ENCODE results near the gene RIMBP3B.
"Not testable (repeated sequence)": the region's sequence is repeated elsewhere in the genome, so short reads cannot be mapped to it uniquely, and the experiment has no call there.

RIMBP3B gene

GRCh38 chr22:21383701-21384467 is at the start of gene RIMBP3B:
Gene RIMBP3B, plus strand, starts transcription at chr22:21383751. Its CDS starts 108 bp downstream, at chr22:21383859.
- not testable (repeated sequence) for DNase-seq

GRCh38 chr22:21357527-21357926 is 26.0 kb upstream of the RIMBP3B start:
- not testable (repeated sequence) for DNase-seq

GRCh38 chr22:21360525-21360924 is 23.0 kb upstream of the RIMBP3B start:
- not testable (repeated sequence) for DNase-seq

- DNase-seq, result not testable (repeated sequence)
Observed at GRCh38 chr22:21362473-21362872, 21.1 kb upstream of the RIMBP3B start.

GRCh38 chr22:21363061-21363460 is 20.5 kb upstream of the RIMBP3B start:
- DNase-seq, result not testable (repeated sequence)

GRCh38 chr22:21363803-21364202 is 19.7 kb upstream of the RIMBP3B start:
- DNase-seq, result not testable (repeated sequence)

GRCh38 chr22:21364362-21364761 is 19.2 kb upstream of the RIMBP3B start:
- not testable (repeated sequence) for DNase-seq

- DNase-seq, result not testable (repeated sequence)
Observed at GRCh38 chr22:21365337-21365736, 18.2 kb upstream of the RIMBP3B start.

- not testable (repeated sequence) for DNase-seq
Observed at GRCh38 chr22:21368603-21369310, 14.8 kb upstream of the RIMBP3B start.

GRCh38 chr22:21375880-21376279 is 7.7 kb upstream of the RIMBP3B start:
- not testable (repeated sequence) for DNase-seq

GRCh38 chr22:21384468-21385357 is 1.2 kb downstream of the RIMBP3B start:
- not testable (repeated sequence) for DNase-seq

GRCh38 chr22:21389480-21389879 is 5.9 kb downstream of the RIMBP3B start:
- DNase-seq, result not testable (repeated sequence)

GRCh38 chr22:21390013-21390412 is 6.5 kb downstream of the RIMBP3B start:
- DNase-seq, result not testable (repeated sequence)

- DNase-seq, result not testable (repeated sequence)
Observed at GRCh38 chr22:21394613-21395012, 11.1 kb downstream of the RIMBP3B start.

- DNase-seq, result not testable (repeated sequence)
Observed at GRCh38 chr22:21401197-21401969, 17.8 kb downstream of the RIMBP3B start.

GRCh38 chr22:21402763-21403314 is 19.3 kb downstream of the RIMBP3B start:
- not testable (repeated sequence) for DNase-seq

GRCh38 chr22:21407139-21407538 is 23.6 kb downstream of the RIMBP3B start:
- DNase-seq, result not testable (repeated sequence)

- DNase-seq, result not testable (repeated sequence)
Observed at GRCh38 chr22:21407792-21408191, 24.2 kb downstream of the RIMBP3B start.

GRCh38 chr22:21416375-21416774 is 32.8 kb downstream of the RIMBP3B start:
- DNase-seq, result not testable (repeated sequence)

- not testable (repeated sequence) for DNase-seq
Observed at GRCh38 chr22:21417227-21417746, 33.7 kb downstream of the RIMBP3B start, which contains the start of gene HIC2. Gene HIC2, plus strand, starts transcription at chr22:21417371. Its CDS starts 25,461 bp downstream, at chr22:21442832.

- not testable (repeated sequence) for DNase-seq
Observed at GRCh38 chr22:21417853-21418252, 34.3 kb downstream of the RIMBP3B start.

All from NCI-H1436 (cell line).